Panc1 (cell line): Measurements from ENCODE around the gene POU6F1. TPM values are rescaled to one million over a fixed set of nuclear protein-coding genes. Genes with fewer than 3 reads are reported as not detected.

Experiments used
- ATAC-seq: fragments of 200-7000 bp; cut with Tn5 transposase; 2 replicates; pipeline ENCODE4 v1.9.1; 2020; ENCODE audit warnings: mild to moderate bottlenecking, moderate library complexity
- BruUV-seq: library from RNA; stranded (reverse); fragments of 400-500 nt; replicated peaks from 2 replicates; lab custom pipeline; 2021; lab: Mats Ljungman, UMichigan
- CTCF ChIA-PET: fragments of 300-600 bp; sonication (Branson Sonifier 250); formaldehyde crosslinking; loops from one replicate; lab custom pipeline; 2022; ENCODE audit warnings: antibody characterized with exemption; lab: Charles Lee
- POLR2A ChIA-PET: fragments of 300-600 bp; sonication (Branson Sonifier 250); formaldehyde crosslinking; loops from one replicate; lab custom pipeline; 2022; ENCODE audit warnings: antibody characterized with exemption; lab: Charles Lee
- DNase-seq: peaks from one replicate; pipeline ENCODE4 v3.0.0-alpha.2; 2010; ENCODE audit warnings: low read depth, low spot score
- H3K27ac ChIP-seq: 2 replicates; pipeline ENCODE4 v1.5.1; 2011; ENCODE audit warnings: mild to moderate bottlenecking, low read length, inconsistent platforms
- H3K27me3 ChIP-seq: fragments of 200-500 bp; sonication (Bioruptor generic); 2 replicates; pipeline ENCODE4 v1.6.0; 2014; ENCODE audit warnings: low read length, inconsistent platforms; ENCODE audit not compliant: control insufficient read depth, insufficient read depth
- H3K36me3 ChIP-seq: fragments of 200-500 bp; sonication (Bioruptor generic); 2 replicates; pipeline ENCODE4 v1.5.1; 2014; ENCODE audit warnings: inconsistent platforms, mild to moderate bottlenecking, low read length, moderate library complexity; ENCODE audit not compliant: control insufficient read depth, insufficient read depth
- H3K4me1 ChIP-seq: 2 replicates; pipeline ENCODE4 v1.5.1; 2011; ENCODE audit warnings: inconsistent platforms, mild to moderate bottlenecking, low read length, moderate library complexity; ENCODE audit not compliant: control insufficient read depth, insufficient read depth
- H3K4me3 ChIP-seq, 2 experiments: 2 replicates each; pipeline ENCODE4 v1.5.1; 2011 to 2012; ENCODE audit warnings: low read depth in 2 of 2, low read length in 2 of 2, mild to moderate bottlenecking in 2 of 2, inconsistent platforms in 1 of 2, moderate library complexity in 1 of 2
- H3K9me3 ChIP-seq: fragments of 200-500 bp; sonication (Bioruptor generic); 2 replicates; pipeline ENCODE4 v1.5.1; 2014; ENCODE audit warnings: low read depth, mild to moderate bottlenecking, inconsistent platforms, low read length, moderate library complexity; ENCODE audit not compliant: control insufficient read depth, insufficient read depth
- POLR2AphosphoS5 ChIP-seq: IDR thresholded peaks from 2 replicates; pipeline ENCODE4 v1.6.1; 2012; ENCODE audit warnings: mild to moderate bottlenecking, low read depth, low read length, moderate library complexity
- SIN3A ChIP-seq: IDR thresholded peaks from 2 replicates; pipeline ENCODE4 v1.6.1; 2012; ENCODE audit warnings: low read depth, mild to moderate bottlenecking, low read length, moderate library complexity, borderline replicate concordance; ENCODE audit not compliant: insufficient read depth
- TCF7L2 ChIP-seq: IDR thresholded peaks from 2 replicates; pipeline ENCODE4 v1.6.1; 2011; ENCODE audit warnings: mild to moderate bottlenecking, low read depth, low read length, inconsistent platforms
- in situ Hi-C: cut with HindIII; loops from 2 replicates; pipeline ENCODE4 v1.10.0; 2016; ENCODE audit warnings: low sequenced_read_pairs, low pct_unique_long_range_greater_than_20kb
- intact Hi-C: fragments of 100-400 bp; cut with micrococcal nuclease; formaldehyde crosslinking; loops from one replicate; pipeline ENCODE4 v1.10.0; 2022; ENCODE audit not compliant: unreplicated experiment
- total RNA-seq: library from RNA; stranded (reverse); gene quantifications from one replicate; pipeline ENCODE4 v1.2.1, GENCODE V29; 2021; ENCODE audit not compliant: unreplicated experiment
- TF ChIP-seq, protein P1 (sequence below): fragments of 450-650 bp; IDR thresholded peaks from 2 replicates; pipeline ENCODE4 v1.5.1; 2017; ENCODE audit warnings: mild to moderate bottlenecking
- TF ChIP-seq, protein P2 (sequence below), 2 experiments: IDR thresholded peaks; 2 replicates each; pipeline ENCODE4 v1.6.1; 2011 to 2012; ENCODE audit warnings: low read depth in 2 of 2, control low read depth in 1 of 2, low read length in 1 of 2, mild to moderate bottlenecking in 1 of 2, moderate library complexity in 1 of 2; ENCODE audit not compliant: insufficient read depth in 1 of 2

The POU6F1 gene
- total RNA-seq, 1 experiment from 2014 or later = 3.1 TPM

DNA sequence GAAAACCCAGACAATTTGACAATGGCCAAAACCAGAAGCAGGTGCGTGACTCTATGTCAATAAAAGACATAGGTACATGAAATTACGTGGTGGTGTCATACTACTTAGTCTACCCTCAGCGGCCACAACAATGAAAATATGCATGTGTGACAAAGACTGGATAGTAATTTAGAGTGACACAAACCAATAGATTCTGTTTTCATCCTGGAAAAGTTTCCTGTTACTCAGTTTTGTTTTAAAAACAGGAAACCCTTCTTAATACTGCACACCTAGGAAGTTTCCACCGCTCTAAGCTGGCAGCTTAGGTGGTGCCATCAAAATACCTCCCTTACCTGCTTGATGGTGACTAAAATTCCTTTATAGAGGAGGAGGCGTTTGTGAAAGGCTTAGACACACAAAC is 15.1 kb downstream of the POU6F1 start:
- intact Hi-C loops = no loop called here
- no peak for DNase-seq
- no peak overlapping the region for H3K4me3 ChIP-seq
- no peak for ATAC-seq
- TF ChIP-seq SIN3A = no peak
- no peak for TF ChIP-seq POLR2AphosphoS5
- TF ChIP-seq, protein P1, sequence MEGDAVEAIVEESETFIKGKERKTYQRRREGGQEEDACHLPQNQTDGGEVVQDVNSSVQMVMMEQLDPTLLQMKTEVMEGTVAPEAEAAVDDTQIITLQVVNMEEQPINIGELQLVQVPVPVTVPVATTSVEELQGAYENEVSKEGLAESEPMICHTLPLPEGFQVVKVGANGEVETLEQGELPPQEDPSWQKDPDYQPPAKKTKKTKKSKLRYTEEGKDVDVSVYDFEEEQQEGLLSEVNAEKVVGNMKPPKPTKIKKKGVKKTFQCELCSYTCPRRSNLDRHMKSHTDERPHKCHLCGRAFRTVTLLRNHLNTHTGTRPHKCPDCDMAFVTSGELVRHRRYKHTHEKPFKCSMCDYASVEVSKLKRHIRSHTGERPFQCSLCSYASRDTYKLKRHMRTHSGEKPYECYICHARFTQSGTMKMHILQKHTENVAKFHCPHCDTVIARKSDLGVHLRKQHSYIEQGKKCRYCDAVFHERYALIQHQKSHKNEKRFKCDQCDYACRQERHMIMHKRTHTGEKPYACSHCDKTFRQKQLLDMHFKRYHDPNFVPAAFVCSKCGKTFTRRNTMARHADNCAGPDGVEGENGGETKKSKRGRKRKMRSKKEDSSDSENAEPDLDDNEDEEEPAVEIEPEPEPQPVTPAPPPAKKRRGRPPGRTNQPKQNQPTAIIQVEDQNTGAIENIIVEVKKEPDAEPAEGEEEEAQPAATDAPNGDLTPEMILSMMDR = no peak
- TF ChIP-seq TCF7L2 = no peak
- TF ChIP-seq, protein P2, sequence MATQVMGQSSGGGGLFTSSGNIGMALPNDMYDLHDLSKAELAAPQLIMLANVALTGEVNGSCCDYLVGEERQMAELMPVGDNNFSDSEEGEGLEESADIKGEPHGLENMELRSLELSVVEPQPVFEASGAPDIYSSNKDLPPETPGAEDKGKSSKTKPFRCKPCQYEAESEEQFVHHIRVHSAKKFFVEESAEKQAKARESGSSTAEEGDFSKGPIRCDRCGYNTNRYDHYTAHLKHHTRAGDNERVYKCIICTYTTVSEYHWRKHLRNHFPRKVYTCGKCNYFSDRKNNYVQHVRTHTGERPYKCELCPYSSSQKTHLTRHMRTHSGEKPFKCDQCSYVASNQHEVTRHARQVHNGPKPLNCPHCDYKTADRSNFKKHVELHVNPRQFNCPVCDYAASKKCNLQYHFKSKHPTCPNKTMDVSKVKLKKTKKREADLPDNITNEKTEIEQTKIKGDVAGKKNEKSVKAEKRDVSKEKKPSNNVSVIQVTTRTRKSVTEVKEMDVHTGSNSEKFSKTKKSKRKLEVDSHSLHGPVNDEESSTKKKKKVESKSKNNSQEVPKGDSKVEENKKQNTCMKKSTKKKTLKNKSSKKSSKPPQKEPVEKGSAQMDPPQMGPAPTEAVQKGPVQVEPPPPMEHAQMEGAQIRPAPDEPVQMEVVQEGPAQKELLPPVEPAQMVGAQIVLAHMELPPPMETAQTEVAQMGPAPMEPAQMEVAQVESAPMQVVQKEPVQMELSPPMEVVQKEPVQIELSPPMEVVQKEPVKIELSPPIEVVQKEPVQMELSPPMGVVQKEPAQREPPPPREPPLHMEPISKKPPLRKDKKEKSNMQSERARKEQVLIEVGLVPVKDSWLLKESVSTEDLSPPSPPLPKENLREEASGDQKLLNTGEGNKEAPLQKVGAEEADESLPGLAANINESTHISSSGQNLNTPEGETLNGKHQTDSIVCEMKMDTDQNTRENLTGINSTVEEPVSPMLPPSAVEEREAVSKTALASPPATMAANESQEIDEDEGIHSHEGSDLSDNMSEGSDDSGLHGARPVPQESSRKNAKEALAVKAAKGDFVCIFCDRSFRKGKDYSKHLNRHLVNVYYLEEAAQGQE (IDR thresholded peaks at IDR 0.05; ENCODE audit: insufficient read depth in 1 of 2, low read depth in 2 of 2, low read length in 1 of 2) = no peak
- H3K36me3 ChIP-seq = no peaks in the 10 kb centered on the region
- H3K27me3 ChIP-seq = no peaks in the 10 kb centered on the region
- in situ Hi-C loops = no loop called here
- H3K27ac ChIP-seq = no peak overlapping the region
- no TSS peak for BruUV-seq
- H3K4me1 ChIP-seq = no peaks in the 10 kb centered on the region
- H3K9me3 ChIP-seq = no peaks in the 10 kb centered on the region
- POLR2A ChIA-PET = no interaction called here
- CTCF ChIA-PET = no interaction called here

DNA sequence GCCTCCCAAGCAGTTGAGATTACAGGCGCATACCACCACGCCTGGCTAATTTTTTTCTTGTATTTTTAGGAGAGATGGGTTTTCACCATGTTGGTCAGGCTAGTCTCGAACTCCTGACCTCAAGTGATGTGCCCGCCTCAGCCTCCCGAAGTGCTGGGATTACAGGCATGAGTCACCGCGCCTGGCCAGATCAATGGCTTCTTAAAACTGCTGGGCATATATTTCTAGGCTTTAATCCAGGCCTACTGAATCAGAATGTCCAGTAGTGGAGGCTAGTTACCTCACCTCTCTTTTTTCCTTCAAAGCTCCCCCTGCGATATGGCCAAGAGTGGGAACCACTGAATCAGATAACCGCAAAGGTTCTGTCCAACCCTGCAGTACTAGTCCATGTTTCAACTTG is 17.1 kb downstream of the POU6F1 start:
- TF ChIP-seq POLR2AphosphoS5 (no peak), SIN3A (no peak), TCF7L2 (no peak)
- TF ChIP-seq, protein P2 (IDR thresholded peaks at IDR 0.05; ENCODE audit: insufficient read depth in 1 of 2, low read depth in 2 of 2, low read length in 1 of 2) = no peak
- TF ChIP-seq, protein P1 = no peak
- H3K36me3 ChIP-seq = no peaks in the 10 kb centered on the region
- ATAC-seq = no peak
- intact Hi-C loops (no loop called here), in situ Hi-C loops (no loop called here)
- ChIA-PET POLR2A (no interaction called here), CTCF (no interaction called here)
- no peak overlapping the region for H3K4me3 ChIP-seq
- DNase-seq = no peak
- H3K27ac ChIP-seq = no peak overlapping the region
- no peaks in the 10 kb centered on the region for H3K9me3 ChIP-seq
- H3K27me3 ChIP-seq = no peaks in the 10 kb centered on the region
- no TSS peak for BruUV-seq
- H3K4me1 ChIP-seq = no peaks in the 10 kb centered on the region
